Erythroblast (primary cell): ENCODE measurements around the gene GNAO1.

Experiments used
- GATA1 ChIP-seq: IDR thresholded peaks from 2 replicates; pipeline ENCODE4 v1.6.1; 2011; ENCODE audit warnings: low read depth, mild to moderate bottlenecking, control low read depth, low read length, moderate library complexity
- POLR2A ChIP-seq: IDR thresholded peaks from 2 replicates; pipeline ENCODE4 v1.6.1; 2011; ENCODE audit warnings: mild to moderate bottlenecking, low read length

GRCh38 chr16:56371660-56371937, 180.3 kb downstream of the GNAO1 start:
- TF ChIP-seq POLR2A (no peak), GATA1 (no peak)
